Spleen (tissue), 7 donors: ENCODE results near the gene ETF1.

Source experiments
- CTCF ChIP-seq, 11 experiments: fragments of 200-600 bp in 7 of 11; fragments of 450-650 bp in 4 of 11; sonication (generic) in 4 of 11; IDR thresholded peaks in 8 of 11; conservative IDR thresholded peaks in 3 of 11; 1 replicate in 7 of 11; 2 replicates in 4 of 11; pipeline versions ENCODE4 v1.4.0 to v1.8.0; 2016 to 2021; ENCODE audit warnings: antibody characterized with exemption in 11 of 11, inconsistent platforms in 4 of 11, mild to moderate bottlenecking in 1 of 11
- POLR2A ChIP-seq, 3 donors: fragments of 450-650 bp; IDR thresholded peaks; one replicate each; pipeline ENCODE4 v1.5.1; 2017; ENCODE audit warnings: antibody characterized with exemption in 3 of 3, mild to moderate bottlenecking in 1 of 3
- POLR2AphosphoS5 ChIP-seq, 3 donors: sonication (generic); formaldehyde crosslinking; IDR thresholded peaks; one replicate each; pipeline ENCODE4 v1.5.1; 2017; ENCODE audit warnings: antibody characterized with exemption in 3 of 3
- donor health status: DM: no; HTN: no; CAD: no; lungs with moderate emphysema.
- donor health status: DM: no; HTN: no; CAD: no.
- donor health status: DM: no; HTN: no; CAD: no.

DNA sequence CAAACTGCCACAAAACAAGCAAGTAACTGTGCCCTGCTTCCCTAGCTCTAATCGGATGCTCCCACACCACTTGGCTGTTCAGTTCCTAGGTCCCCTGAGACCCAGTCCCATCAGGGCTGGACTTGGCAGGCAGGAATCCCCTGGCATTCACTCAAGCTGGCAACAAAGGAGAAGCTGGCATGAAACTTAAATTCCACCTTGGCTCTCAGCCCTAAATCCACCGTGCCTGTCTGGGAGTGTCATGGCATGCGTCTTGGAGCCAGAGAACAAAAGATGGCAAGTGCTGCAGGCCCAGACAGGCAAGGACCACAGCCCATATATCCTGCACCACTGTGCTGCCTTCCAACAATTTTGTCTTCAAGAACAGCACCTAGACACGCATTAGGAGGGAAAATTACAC, 38.2 kb downstream of the ETF1 start:
- no peak for TF ChIP-seq CTCF (IDR thresholded peaks at IDR 0.05 in 8 of 11, conservative IDR thresholded peaks at IDR 0.05 in 3 of 11)
- TF ChIP-seq POLR2A (IDR thresholded peaks at IDR 0.05) = no peak
- TF ChIP-seq POLR2AphosphoS5 (IDR thresholded peaks at IDR 0.05) = no peak
